Hepatocyte (in vitro differentiated cells): ENCODE measurements around the gene ENTPD2.

ENCODE experiments used
- EZH2 ChIP-seq: fragments of 200-600 bp; sonication (generic); IDR thresholded peaks from 2 replicates; pipeline ENCODE4 v1.6.1; 2016; ENCODE audit warnings: antibody characterized with exemption, mild to moderate bottlenecking, borderline replicate concordance
- TF ChIP-seq, protein P1 (sequence below): fragments of 200-600 bp; sonication (generic); IDR thresholded peaks from 2 replicates; pipeline ENCODE4 v1.5.1; 2016; ENCODE audit warnings: antibody characterized with exemption, mild to moderate bottlenecking; ENCODE audit not compliant: poor library complexity

DNA sequence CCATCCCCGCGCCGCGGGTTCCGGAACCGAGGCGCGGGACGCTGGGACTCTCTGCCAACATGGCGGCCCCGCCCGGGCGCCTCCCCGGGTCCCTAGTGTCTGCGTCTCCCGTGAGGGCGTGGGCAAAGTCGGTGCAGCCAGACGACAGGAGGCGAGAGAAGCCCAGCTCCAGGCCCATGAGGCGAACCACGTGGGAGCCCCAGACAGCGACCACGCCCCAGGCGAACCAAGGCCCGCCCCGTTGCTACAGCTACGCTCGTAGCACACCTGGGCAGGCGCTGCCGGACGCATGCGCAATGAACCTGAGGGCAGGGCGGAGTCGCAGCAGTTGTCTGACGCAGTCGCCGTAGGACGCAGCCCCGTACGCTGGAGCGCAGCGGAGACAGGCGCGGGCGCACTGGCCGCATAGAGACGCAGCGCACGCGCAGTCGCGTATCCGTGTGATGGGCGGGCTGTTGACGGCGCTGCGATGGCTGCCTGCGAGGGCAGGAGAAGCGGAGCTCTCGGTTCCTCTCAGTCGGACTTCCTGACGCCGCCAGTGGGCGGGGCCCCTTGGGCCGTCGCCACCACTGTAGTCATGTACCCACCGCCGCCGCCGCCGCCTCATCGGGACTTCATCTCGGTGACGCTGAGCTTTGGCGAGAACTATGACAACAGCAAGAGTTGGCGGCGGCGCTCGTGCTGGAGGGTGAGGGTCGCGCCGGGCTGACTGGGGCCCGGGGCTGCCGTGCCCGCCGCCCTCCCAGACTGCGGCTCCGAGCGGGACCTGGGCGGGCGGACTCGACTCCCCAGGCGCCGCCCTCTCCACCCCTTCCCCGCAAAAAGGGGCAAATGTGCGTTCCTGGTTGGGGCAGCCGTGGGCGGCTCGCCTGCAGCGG lies 32.9 kb upstream of the ENTPD2 start, which contains the start of gene MAN1B1:
- TF ChIP-seq, protein P1, sequence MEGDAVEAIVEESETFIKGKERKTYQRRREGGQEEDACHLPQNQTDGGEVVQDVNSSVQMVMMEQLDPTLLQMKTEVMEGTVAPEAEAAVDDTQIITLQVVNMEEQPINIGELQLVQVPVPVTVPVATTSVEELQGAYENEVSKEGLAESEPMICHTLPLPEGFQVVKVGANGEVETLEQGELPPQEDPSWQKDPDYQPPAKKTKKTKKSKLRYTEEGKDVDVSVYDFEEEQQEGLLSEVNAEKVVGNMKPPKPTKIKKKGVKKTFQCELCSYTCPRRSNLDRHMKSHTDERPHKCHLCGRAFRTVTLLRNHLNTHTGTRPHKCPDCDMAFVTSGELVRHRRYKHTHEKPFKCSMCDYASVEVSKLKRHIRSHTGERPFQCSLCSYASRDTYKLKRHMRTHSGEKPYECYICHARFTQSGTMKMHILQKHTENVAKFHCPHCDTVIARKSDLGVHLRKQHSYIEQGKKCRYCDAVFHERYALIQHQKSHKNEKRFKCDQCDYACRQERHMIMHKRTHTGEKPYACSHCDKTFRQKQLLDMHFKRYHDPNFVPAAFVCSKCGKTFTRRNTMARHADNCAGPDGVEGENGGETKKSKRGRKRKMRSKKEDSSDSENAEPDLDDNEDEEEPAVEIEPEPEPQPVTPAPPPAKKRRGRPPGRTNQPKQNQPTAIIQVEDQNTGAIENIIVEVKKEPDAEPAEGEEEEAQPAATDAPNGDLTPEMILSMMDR, result no peak
- no peak for TF ChIP-seq EZH2
